Measurements from ENCODE around the gene GNAQ. TPM values are rescaled to one million over a fixed set of nuclear protein-coding genes. Genes with fewer than 3 reads are reported as not detected.

GNAQ gene
- total RNA-seq, 1 experiment from 2014 or later: 28.7 TPM

DNA sequence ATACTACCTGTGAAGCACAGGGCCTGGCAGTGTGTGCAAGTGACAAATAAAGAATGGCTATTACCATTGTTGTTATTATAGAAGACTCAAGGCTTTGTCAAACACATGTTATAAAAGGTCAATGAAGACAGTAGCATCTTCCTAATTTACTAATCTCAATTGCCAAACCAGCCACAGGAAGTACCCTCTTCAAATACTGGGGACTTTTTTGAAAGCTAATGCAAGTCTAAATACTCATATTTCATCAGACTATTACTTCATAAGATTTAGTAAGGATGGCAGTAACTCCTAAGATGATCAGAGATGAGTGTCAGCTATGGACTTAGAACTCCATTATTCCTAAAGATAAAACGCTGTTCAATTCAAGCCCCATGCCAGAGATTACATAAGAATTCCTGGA lies 43.0 kb downstream of the GNAQ start:
- no peak for DNase-seq (ENCODE audit: low read depth, low spot score)
- POLR2A ChIA-PET: no interaction called here

DNA sequence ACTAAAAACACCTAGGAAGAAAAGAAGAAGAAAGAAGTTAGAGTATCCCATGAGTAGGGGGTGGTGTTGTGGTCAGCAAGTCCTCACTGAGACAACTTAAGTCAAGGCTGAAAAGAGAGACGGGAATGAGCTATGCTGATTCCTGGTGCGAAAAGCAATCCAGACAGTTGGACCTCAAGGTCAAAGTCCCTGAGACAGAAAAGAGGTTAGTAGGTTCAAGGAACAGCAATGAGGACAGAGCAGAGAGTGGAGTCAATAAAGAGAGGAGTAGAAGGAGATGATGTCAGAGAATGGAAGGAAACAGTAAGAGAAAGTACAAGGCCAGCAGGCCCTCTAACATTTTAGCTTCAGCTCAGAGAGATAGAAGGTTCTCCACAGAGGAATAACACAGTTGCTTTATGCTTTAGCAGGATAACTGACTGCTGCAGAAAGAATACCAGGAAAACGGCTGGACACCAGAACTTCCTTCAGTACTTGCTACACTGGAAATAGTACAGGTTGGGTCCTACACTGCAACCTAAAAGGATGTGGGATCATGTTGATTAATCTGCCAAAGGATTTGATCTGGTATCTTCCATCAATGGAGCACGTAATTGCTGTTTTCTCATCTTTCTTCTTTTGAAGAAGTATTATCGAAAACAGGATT lies 43.6 kb downstream of the GNAQ start:
- Histone ChIP-seq H3K4me3 (replicated peaks in 1 of 2; ENCODE audit: low read depth in 1 of 2, low read length in 2 of 2) (no peak overlapping the region), H3K9me3 (ENCODE audit: control insufficient read depth in 1 of 2, insufficient read depth in 1 of 2, low read depth in 1 of 2, low read length in 2 of 2) (no peaks in the 10 kb centered on the region), H3K27me3 (ENCODE audit: insufficient read depth, low read length) (no peaks in the 10 kb centered on the region), H3K27ac (ENCODE audit: low read depth, low read length) (no peak overlapping the region), H3K36me3 (ENCODE audit: control insufficient read depth in 1 of 2, insufficient read depth in 2 of 2, low read length in 2 of 2) (no peaks in the 10 kb centered on the region), H3K9me2 (ENCODE audit: insufficient read depth) (no peaks in the 10 kb centered on the region), H3K4me2 (ENCODE audit: low read length) (no peak overlapping the region), H3K9ac (ENCODE audit: low read length) (no peak overlapping the region), H3K79me2 (ENCODE audit: insufficient read depth, low read length) (no peaks in the 10 kb centered on the region), H3K4me1 (ENCODE audit: control insufficient read depth in 1 of 2, insufficient read depth in 2 of 2, low read length in 2 of 2) (no peaks in the 10 kb centered on the region), H4K20me1 (ENCODE audit: insufficient read depth) (no peaks in the 10 kb centered on the region), H2AFZ (ENCODE audit: low read depth, low read length, poor library complexity, severe bottlenecking) (no peak overlapping the region)
- POLR2A ChIA-PET: no interaction called here
- BruUV-seq (replicated peaks): no TSS peak
- CTCF ChIA-PET: no interaction called here
- RAD21 ChIA-PET (ENCODE audit: low non-redundant PET in 1 of 2, low total read pairs in 2 of 2, uncharacterized antibody in 2 of 2, unreplicated experiment in 2 of 2): no interaction called here
- DNase-seq (ENCODE audit: low read depth, low spot score) (no peak), ATAC-seq (no peak)
- intact Hi-C loops (cut with micrococcal nuclease): no loop called here
- TF ChIP-seq YY1 (IDR thresholded peaks at IDR 0.05; ENCODE audit: extremely low read depth, insufficient replicate concordance, low read depth, low read length): no peak
- TF ChIP-seq ZFX (IDR thresholded peaks at IDR 0.05): no peak
- TF ChIP-seq, protein P1, sequence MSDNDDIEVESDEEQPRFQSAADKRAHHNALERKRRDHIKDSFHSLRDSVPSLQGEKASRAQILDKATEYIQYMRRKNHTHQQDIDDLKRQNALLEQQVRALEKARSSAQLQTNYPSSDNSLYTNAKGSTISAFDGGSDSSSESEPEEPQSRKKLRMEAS (IDR thresholded peaks at IDR 0.05): no peak
- TF ChIP-seq, protein P2, sequence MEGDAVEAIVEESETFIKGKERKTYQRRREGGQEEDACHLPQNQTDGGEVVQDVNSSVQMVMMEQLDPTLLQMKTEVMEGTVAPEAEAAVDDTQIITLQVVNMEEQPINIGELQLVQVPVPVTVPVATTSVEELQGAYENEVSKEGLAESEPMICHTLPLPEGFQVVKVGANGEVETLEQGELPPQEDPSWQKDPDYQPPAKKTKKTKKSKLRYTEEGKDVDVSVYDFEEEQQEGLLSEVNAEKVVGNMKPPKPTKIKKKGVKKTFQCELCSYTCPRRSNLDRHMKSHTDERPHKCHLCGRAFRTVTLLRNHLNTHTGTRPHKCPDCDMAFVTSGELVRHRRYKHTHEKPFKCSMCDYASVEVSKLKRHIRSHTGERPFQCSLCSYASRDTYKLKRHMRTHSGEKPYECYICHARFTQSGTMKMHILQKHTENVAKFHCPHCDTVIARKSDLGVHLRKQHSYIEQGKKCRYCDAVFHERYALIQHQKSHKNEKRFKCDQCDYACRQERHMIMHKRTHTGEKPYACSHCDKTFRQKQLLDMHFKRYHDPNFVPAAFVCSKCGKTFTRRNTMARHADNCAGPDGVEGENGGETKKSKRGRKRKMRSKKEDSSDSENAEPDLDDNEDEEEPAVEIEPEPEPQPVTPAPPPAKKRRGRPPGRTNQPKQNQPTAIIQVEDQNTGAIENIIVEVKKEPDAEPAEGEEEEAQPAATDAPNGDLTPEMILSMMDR (IDR thresholded peaks at IDR 0.05 in 2 of 3, conservative IDR thresholded peaks at IDR 0.05 in 1 of 3; ENCODE audit: borderline replicate concordance in 1 of 3, insufficient read depth in 1 of 3, low read depth in 2 of 3, low read length in 2 of 3): no peak
- TF ChIP-seq EGR1 (IDR thresholded peaks at IDR 0.05; ENCODE audit: low read depth): no peak
- no peak for TF ChIP-seq JUND (IDR thresholded peaks at IDR 0.05)
- TF ChIP-seq POLR2AphosphoS5 (IDR thresholded peaks at IDR 0.05; ENCODE audit: low read depth, low read length): no peak
- no peak for TF ChIP-seq EZH2 (IDR thresholded peaks at IDR 0.05)
- TF ChIP-seq SRF (IDR thresholded peaks at IDR 0.05; ENCODE audit: low read depth): no peak
- TF ChIP-seq, protein P3, sequence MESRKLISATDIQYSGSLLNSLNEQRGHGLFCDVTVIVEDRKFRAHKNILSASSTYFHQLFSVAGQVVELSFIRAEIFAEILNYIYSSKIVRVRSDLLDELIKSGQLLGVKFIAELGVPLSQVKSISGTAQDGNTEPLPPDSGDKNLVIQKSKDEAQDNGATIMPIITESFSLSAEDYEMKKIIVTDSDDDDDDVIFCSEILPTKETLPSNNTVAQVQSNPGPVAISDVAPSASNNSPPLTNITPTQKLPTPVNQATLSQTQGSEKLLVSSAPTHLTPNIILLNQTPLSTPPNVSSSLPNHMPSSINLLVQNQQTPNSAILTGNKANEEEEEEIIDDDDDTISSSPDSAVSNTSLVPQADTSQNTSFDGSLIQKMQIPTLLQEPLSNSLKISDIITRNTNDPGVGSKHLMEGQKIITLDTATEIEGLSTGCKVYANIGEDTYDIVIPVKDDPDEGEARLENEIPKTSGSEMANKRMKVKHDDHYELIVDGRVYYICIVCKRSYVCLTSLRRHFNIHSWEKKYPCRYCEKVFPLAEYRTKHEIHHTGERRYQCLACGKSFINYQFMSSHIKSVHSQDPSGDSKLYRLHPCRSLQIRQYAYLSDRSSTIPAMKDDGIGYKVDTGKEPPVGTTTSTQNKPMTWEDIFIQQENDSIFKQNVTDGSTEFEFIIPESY (IDR thresholded peaks at IDR 0.05; ENCODE audit: extremely low read depth, insufficient replicate concordance, low read length): no peak
- no peak for TF ChIP-seq CEBPB (IDR thresholded peaks at IDR 0.05; ENCODE audit: low read depth)
- TF ChIP-seq RAD21 (IDR thresholded peaks at IDR 0.05; ENCODE audit: low read depth): no peak
- TF ChIP-seq, protein P4, sequence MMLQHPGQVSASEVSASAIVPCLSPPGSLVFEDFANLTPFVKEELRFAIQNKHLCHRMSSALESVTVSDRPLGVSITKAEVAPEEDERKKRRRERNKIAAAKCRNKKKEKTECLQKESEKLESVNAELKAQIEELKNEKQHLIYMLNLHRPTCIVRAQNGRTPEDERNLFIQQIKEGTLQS (IDR thresholded peaks at IDR 0.05): no peak

More for the DNA sequence above, 43.0 kb downstream of the GNAQ start:
- Histone ChIP-seq H3K4me2 (ENCODE audit: low read length) (no peak overlapping the region), H3K4me3 (replicated peaks in 1 of 2; ENCODE audit: low read depth in 1 of 2, low read length in 2 of 2) (no peak overlapping the region), H3K9ac (ENCODE audit: low read length) (no peak overlapping the region), H3K9me2 (ENCODE audit: insufficient read depth) (no peaks in the 10 kb centered on the region), H3K36me3 (ENCODE audit: control insufficient read depth in 1 of 2, insufficient read depth in 2 of 2, low read length in 2 of 2) (no peaks in the 10 kb centered on the region), H4K20me1 (ENCODE audit: insufficient read depth) (no peaks in the 10 kb centered on the region), H3K4me1 (ENCODE audit: control insufficient read depth in 1 of 2, insufficient read depth in 2 of 2, low read length in 2 of 2) (no peaks in the 10 kb centered on the region), H3K27me3 (ENCODE audit: insufficient read depth, low read length) (no peaks in the 10 kb centered on the region), H2AFZ (ENCODE audit: low read depth, low read length, poor library complexity, severe bottlenecking) (no peak overlapping the region), H3K79me2 (ENCODE audit: insufficient read depth, low read length) (no peaks in the 10 kb centered on the region), H3K27ac (ENCODE audit: low read depth, low read length) (no peak overlapping the region), H3K9me3 (ENCODE audit: control insufficient read depth in 1 of 2, insufficient read depth in 1 of 2, low read depth in 1 of 2, low read length in 2 of 2) (no peaks in the 10 kb centered on the region)
- no TSS peak for BruUV-seq (replicated peaks)
- ATAC-seq: no peak
- RAD21 ChIA-PET (ENCODE audit: low non-redundant PET in 1 of 2, low total read pairs in 2 of 2, uncharacterized antibody in 2 of 2, unreplicated experiment in 2 of 2): no interaction called here
- intact Hi-C loops (cut with micrococcal nuclease): no loop called here
- CTCF ChIA-PET: no interaction called here
- TF ChIP-seq RAD21 (IDR thresholded peaks at IDR 0.05; ENCODE audit: low read depth): no peak
- TF ChIP-seq ZNF274 (IDR thresholded peaks at IDR 0.05; ENCODE audit: low read depth, low read length): no peak
- no peak for TF ChIP-seq SP1 (IDR thresholded peaks at IDR 0.05; ENCODE audit: low read depth)
- TF ChIP-seq JUND (IDR thresholded peaks at IDR 0.05): no peak
- no peak for TF ChIP-seq TCF7L2 (IDR thresholded peaks at IDR 0.05; ENCODE audit: borderline replicate concordance, extremely low read depth, insufficient read depth, insufficient read length)
